GM23338 (cell line): Measurements from ENCODE around the gene TINCR. TPM values are rescaled to one million over a fixed set of nuclear protein-coding genes. Genes with fewer than 3 reads are reported as not detected.

Experiments used
- ATAC-seq: fragments of 200-7000 bp; cut with Tn5 transposase; 3 replicates; pipeline ENCODE4 v1.9.1; 2020
- DNase-seq: peaks from one replicate; pipeline ENCODE4 v3.0.0-alpha.2; 2015; ENCODE audit warnings: low spot score
- H2AFZ ChIP-seq: fragments of 200-600 bp; sonication (generic); 2 replicates; pipeline ENCODE4 v1.8.0; 2016; ENCODE audit warnings: antibody characterized with exemption, mild to moderate bottlenecking, moderate library complexity
- H3F3A ChIP-seq: fragments of 200-600 bp; sonication (generic); replicated peaks from 2 replicates; pipeline ENCODE4 v1.8.0; 2017; ENCODE audit warnings: antibody characterized with exemption, mixed run types, low read depth
- H3K27ac ChIP-seq: fragments of 200-600 bp; sonication (generic); 2 replicates; pipeline ENCODE4 v1.6.1; 2016; ENCODE audit warnings: low read depth
- H3K27me3 ChIP-seq: fragments of 200-600 bp; sonication (generic); 2 replicates; pipeline ENCODE4 v1.8.0; 2016; ENCODE audit warnings: mild to moderate bottlenecking, mixed run types, moderate library complexity; ENCODE audit not compliant: insufficient read depth
- H3K36me3 ChIP-seq: fragments of 200-600 bp; sonication (generic); 2 replicates; pipeline ENCODE4 v1.8.0; 2016; ENCODE audit warnings: mild to moderate bottlenecking; ENCODE audit not compliant: insufficient read depth
- H3K4me1 ChIP-seq: fragments of 200-600 bp; sonication (generic); 2 replicates; pipeline ENCODE4 v1.8.0; 2016; ENCODE audit warnings: mild to moderate bottlenecking, moderate library complexity; ENCODE audit not compliant: insufficient read depth
- H3K4me2 ChIP-seq: fragments of 200-600 bp; sonication (generic); 2 replicates; pipeline ENCODE4 v1.7.1; 2017; ENCODE audit warnings: mixed run types
- H3K4me3 ChIP-seq: fragments of 200-600 bp; sonication (generic); 2 replicates; pipeline ENCODE4 v1.6.1; 2016; ENCODE audit warnings: mixed run types
- H3K79me2 ChIP-seq: fragments of 200-600 bp; sonication (generic); replicated peaks from 2 replicates; pipeline ENCODE4 v1.8.0; 2017; ENCODE audit warnings: mild to moderate bottlenecking; ENCODE audit not compliant: insufficient read depth
- H3K9me2 ChIP-seq: fragments of 200-600 bp; sonication (generic); 2 replicates; pipeline ENCODE4 v1.8.0; 2017; ENCODE audit not compliant: insufficient read depth
- H4K20me1 ChIP-seq: fragments of 200-600 bp; sonication (generic); replicated peaks from 2 replicates; pipeline ENCODE4 v1.8.0; 2017; ENCODE audit warnings: mild to moderate bottlenecking; ENCODE audit not compliant: insufficient read depth
- H3K27ac Mint-ChIP-seq: 2 replicates; pipeline ENCODE4 v1.8.0; 2020; ENCODE audit warnings: inconsistent platforms, mild to moderate bottlenecking, moderate library complexity, mixed read lengths
- H3K27me3 Mint-ChIP-seq: 3 replicates; pipeline ENCODE4 v1.8.0; 2022; ENCODE audit warnings: low read depth, mild to moderate bottlenecking, moderate library complexity, mixed read lengths, inconsistent platforms; ENCODE audit not compliant: insufficient read depth, poor library complexity
- H3K36me3 Mint-ChIP-seq: 3 replicates; pipeline ENCODE4 v1.8.0; 2021; ENCODE audit warnings: low read depth, mild to moderate bottlenecking, inconsistent platforms, moderate library complexity, mixed read lengths
- H3K4me1 Mint-ChIP-seq: 3 replicates; pipeline ENCODE4 v1.8.0; 2020; ENCODE audit warnings: mild to moderate bottlenecking, inconsistent platforms, mixed read lengths
- H3K4me3 Mint-ChIP-seq: 3 replicates; pipeline ENCODE4 v1.8.0; 2021; ENCODE audit warnings: moderate library complexity, mild to moderate bottlenecking, inconsistent platforms, mixed read lengths
- H3K9me3 Mint-ChIP-seq: 3 replicates; pipeline ENCODE4 v1.8.0; 2020; ENCODE audit warnings: moderate library complexity, mild to moderate bottlenecking, inconsistent platforms, mixed read lengths
- CREB1 ChIP-seq: fragments of 250-450 bp; sonication (Bioruptor Pico); IDR thresholded peaks from 2 replicates; pipeline ENCODE4 v1.5.0; 2020; ENCODE audit warnings: low read depth, mild to moderate bottlenecking, moderate library complexity
- NANOG ChIP-seq: IDR thresholded peaks from 2 replicates; pipeline ENCODE4 v1.6.1; 2016; ENCODE audit warnings: antibody characterized with exemption, borderline replicate concordance
- REST ChIP-seq: IDR thresholded peaks from one replicate; pipeline ENCODE4 v1.6.1; 2018; ENCODE audit warnings: antibody characterized with exemption; ENCODE audit not compliant: unreplicated experiment
- ZNF114 ChIP-seq: fragments of 250-450 bp; sonication (Bioruptor Pico); IDR thresholded peaks from 2 replicates; pipeline ENCODE4 v1.5.0; 2020; ENCODE audit warnings: mild to moderate bottlenecking, moderate library complexity
- ZNF331 ChIP-seq: fragments of 250-450 bp; sonication (Bioruptor Pico); IDR thresholded peaks from 2 replicates; pipeline ENCODE4 v1.5.0; 2020; ENCODE audit warnings: low read depth, mild to moderate bottlenecking, moderate library complexity
- ZNF462 ChIP-seq: fragments of 250-450 bp; sonication (Bioruptor Pico); IDR thresholded peaks from 2 replicates; pipeline ENCODE4 v1.5.0; 2020; ENCODE audit warnings: mild to moderate bottlenecking, moderate library complexity
- polyA plus RNA-seq: library from polyadenylated mRNA; unstranded; fragments of >200 nt; fragmentation: Nextera tagmentation; extraction: Ambion mirVana; gene quantifications from 2 replicates; pipeline ENCODE4 v1.2.1, GENCODE V29; 2016
- total RNA-seq: library from RNA; depleted of rRNA; stranded (reverse); fragments of >200 nt; shearing (Covaris generic); gene quantifications from 2 replicates; pipeline ENCODE4 v1.2.3, GENCODE V29; 2014

TINCR gene
- total and polyA plus RNA-seq, 2 experiments from 2014 or later, result 0.42 to 0.97 TPM

GRCh38 chr19:5586300-5587070 is 18.7 kb upstream of the TINCR start:
- H3K79me2 ChIP-seq, result no peaks in the 10 kb centered on the region; the same call in 1 of the 2 replicates
- Mint-ChIP-seq H3K36me3 (peaks cover 39% of the 10 kb centered on the region), H3K27ac (0 out of 2 replicates have a peak overlapping the region, but pooled peaks have one; percentile 75), H3K4me3 (peak overlapping the region; percentile 64), H3K9me3 (no peaks in the 10 kb centered on the region; the same call in 2 of the 3 replicates), H3K4me1 (peaks cover 39% of the 10 kb centered on the region), H3K27me3 (peaks cover 9% of the 10 kb centered on the region)
- no peaks in the 10 kb centered on the region for H3K9me2 ChIP-seq
- no peaks in the 10 kb centered on the region for H3K27me3 ChIP-seq
- no peak overlapping the region for H2AFZ ChIP-seq
- no peak for DNase-seq
- peak; percentile 5 for ATAC-seq
- peak overlapping the region; percentile 86 for H3K27ac ChIP-seq
- peak overlapping the region; percentile 40; the same call in 1 of the 2 replicates for H3K4me3 ChIP-seq
- peaks cover 3% of the 10 kb centered on the region; the same call in 1 of the 2 replicates for H4K20me1 ChIP-seq
- peaks cover 6% of the 10 kb centered on the region; the same call in 1 of the 2 replicates for H3K36me3 ChIP-seq
- H3F3A ChIP-seq, result peaks cover 8% of the 10 kb centered on the region
- TF ChIP-seq ZNF114 (CRISPR knock-in tag), result no peak
- no peak for TF ChIP-seq CREB1 (CRISPR knock-in tag)
- no peak for TF ChIP-seq REST
- no peak for TF ChIP-seq ZNF331 (CRISPR knock-in tag)
- H3K4me2 ChIP-seq, result peak overlapping the region; percentile 74
- H3K4me1 ChIP-seq, result peaks cover 14% of the 10 kb centered on the region; the same call in 1 of the 2 replicates

GRCh38 chr19:5585461-5586299 is 17.9 kb upstream of the TINCR start:
- H3K9me2 ChIP-seq, result no peaks in the 10 kb centered on the region
- Mint-ChIP-seq H3K4me1 (peaks cover 39% of the 10 kb centered on the region), H3K36me3 (peaks cover 32% of the 10 kb centered on the region), H3K4me3 (peak overlapping the region; percentile 64), H3K27ac (peak overlapping the region; percentile 91), H3K9me3 (no peaks in the 10 kb centered on the region; the same call in 2 of the 3 replicates), H3K27me3 (peaks cover 9% of the 10 kb centered on the region)
- ATAC-seq (peak; percentile 83), DNase-seq (peak; percentile 88)
- peaks cover 3% of the 10 kb centered on the region; the same call in 1 of the 2 replicates for H4K20me1 ChIP-seq
- H3K4me2 ChIP-seq, result peak overlapping the region; percentile 74
- H3K4me3 ChIP-seq, result peak overlapping the region; percentile 40; the same call in 1 of the 2 replicates
- peak overlapping the region; percentile 86 for H3K27ac ChIP-seq
- H3K4me1 ChIP-seq, result peaks cover 14% of the 10 kb centered on the region; the same call in 1 of the 2 replicates
- H2AFZ ChIP-seq, result no peak overlapping the region
- 0 out of 2 replicates have a peak, but pooled peaks cover 4% of the 10 kb centered on the region for H3K36me3 ChIP-seq
- no peaks in the 10 kb centered on the region; the same call in 1 of the 2 replicates for H3K79me2 ChIP-seq
- peaks cover 8% of the 10 kb centered on the region for H3F3A ChIP-seq
- H3K27me3 ChIP-seq, result no peaks in the 10 kb centered on the region
- TF ChIP-seq NANOG (no peak), ZNF462 (no peak)
